Upper lobe of left lung (tissue), 6 donors: ENCODE data around the gene TMEM116. TPM values are rescaled to one million over a fixed set of nuclear protein-coding genes. Genes with fewer than 3 reads are reported as not detected.
A peak's percentile ranks its signal among the peaks of the same experiment; 100 is the strongest.

Source experiments
- ATAC-seq, 2 donors: fragments of 200-7000 bp; cut with Tn5 transposase; one replicate each; pipeline ENCODE4 v1.9.1; 2022; ENCODE audit warnings: mild to moderate bottlenecking in 2 of 2, moderate library complexity in 2 of 2; ENCODE audit not compliant: low FRiP score in 2 of 2
- DNase-seq, 2 donors: peaks; one replicate each; pipeline ENCODE4 v3.0.0-alpha.2; 2019 to 2020
- H3K27ac ChIP-seq, 4 donors: fragments of 200-600 bp; sonication (generic); one replicate each; pipeline ENCODE4 v1.5.1; 2016 to 2019
- H3K27me3 ChIP-seq, 4 donors: fragments of 200-600 bp; sonication (generic); one replicate each; pipeline ENCODE4 v1.5.1; 2017 to 2019
- H3K36me3 ChIP-seq, 4 donors: fragments of 200-600 bp; sonication (generic); one replicate each; pipeline ENCODE4 v1.5.1; 2016 to 2019
- H3K4me1 ChIP-seq, 4 donors: fragments of 200-600 bp; sonication (generic); one replicate each; pipeline ENCODE4 v1.5.1; 2018 to 2019
- H3K4me3 ChIP-seq, 4 donors: fragments of 200-600 bp; sonication (generic); one replicate each; pipeline ENCODE4 v1.5.1; 2017 to 2019; ENCODE audit warnings: mild to moderate bottlenecking in 2 of 4, moderate library complexity in 1 of 4
- H3K9me3 ChIP-seq, 4 donors: fragments of 200-600 bp; sonication (generic); one replicate each; pipeline ENCODE4 v1.5.1; 2018 to 2019
- EP300 ChIP-seq, 4 donors: sonication (generic); formaldehyde crosslinking; IDR thresholded peaks; one replicate each; pipeline ENCODE4 v1.5.1; 2017; ENCODE audit warnings: antibody characterized with exemption in 4 of 4, control low read depth in 2 of 4
- POLR2A ChIP-seq, 4 donors: fragments of 450-650 bp; IDR thresholded peaks; one replicate each; pipeline ENCODE4 v1.5.1; 2016 to 2017; ENCODE audit warnings: antibody characterized with exemption in 4 of 4, mild to moderate bottlenecking in 2 of 4
- POLR2AphosphoS5 ChIP-seq, 2 donors: sonication (generic); formaldehyde crosslinking; IDR thresholded peaks; one replicate each; pipeline ENCODE4 v1.5.1; 2017; ENCODE audit warnings: antibody characterized with exemption in 2 of 2
- whole genome bisulfite sequencing, 2 donors: methylation state at CpG; one replicate each; pipeline ENCODE4 v1.1.5; 2017 to 2018; 5-methylcytosine and 5-hydroxymethylcytosine counted together
- small RNA-seq, 4 donors: library from RNA; depleted of rRNA; stranded (forward); fragments of <200 nt; gene quantifications; one replicate each; pipeline ENCODE3, GENCODE V24; 2016
- total RNA-seq, 6 donors: library from RNA; depleted of rRNA in 4 of 6; stranded (reverse); fragments of >200 nt in 4 of 6; gene quantifications; one replicate each; pipeline versions ENCODE4 v1.1.0 to v1.2.1, GENCODE V29; 2016 to 2021
- TF ChIP-seq, protein P1 (sequence below), 6 experiments: fragments of 450-650 bp in 4 of 6; fragments of 200-600 bp in 2 of 6; sonication (generic) in 2 of 6; IDR thresholded peaks; one replicate each; pipeline ENCODE4 v1.5.1; 2016 to 2019; ENCODE audit warnings: antibody characterized with exemption in 6 of 6
- donor health status: DM: no; HTN: no; CAD: no; lungs with moderate emphysema.
- donor health status: DM: no; HTN: yes; CAD: no; lungs with severe emphysema.

Gene TMEM116
- total RNA-seq, 6 donors from 2014 or later = 14.8 to 41.9 (median 21.2) TPM

DNA sequence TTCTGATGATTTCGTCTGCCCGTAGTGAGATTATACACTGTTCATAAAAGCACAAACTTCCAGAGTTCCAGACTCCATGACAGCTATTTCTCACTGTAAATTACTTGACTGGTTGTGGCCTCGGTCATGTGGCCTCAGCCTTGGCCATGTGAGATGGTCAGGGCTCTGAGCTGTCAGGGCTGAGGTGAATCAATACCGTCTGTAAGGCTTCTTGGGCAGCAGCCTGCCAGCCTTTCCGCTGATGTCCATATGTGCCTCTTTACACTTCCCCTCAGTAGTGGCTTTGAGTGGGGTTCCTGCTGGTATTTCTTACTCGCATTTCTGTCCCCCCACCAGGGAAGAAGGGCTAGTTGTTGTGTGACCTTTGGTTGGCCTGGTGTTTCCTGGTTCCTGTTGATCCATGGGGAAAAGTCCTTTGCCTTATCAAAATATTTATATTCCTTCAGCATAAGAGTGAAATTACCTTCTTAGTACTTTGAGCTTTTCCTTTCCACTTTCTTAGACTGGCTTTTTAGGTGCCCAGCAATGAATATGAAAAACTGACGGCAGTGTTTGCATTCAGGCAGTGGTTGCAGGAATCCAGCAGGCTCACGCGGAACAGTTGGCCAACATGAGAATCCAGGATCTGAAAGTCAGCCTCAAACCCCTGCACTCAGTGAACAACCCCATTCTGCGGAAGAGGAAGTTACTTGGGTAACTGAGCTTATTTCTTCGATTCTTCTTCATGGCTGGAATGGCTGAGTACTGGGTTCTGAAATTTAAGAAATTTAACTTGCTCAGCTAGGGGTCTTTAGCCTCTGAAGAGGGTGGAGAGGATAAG lies 124.8 kb downstream of the TMEM116 start:
- peak overlapping the region in 2 of 4 donors; percentile 2 to 9 for H3K27ac ChIP-seq

DNA sequence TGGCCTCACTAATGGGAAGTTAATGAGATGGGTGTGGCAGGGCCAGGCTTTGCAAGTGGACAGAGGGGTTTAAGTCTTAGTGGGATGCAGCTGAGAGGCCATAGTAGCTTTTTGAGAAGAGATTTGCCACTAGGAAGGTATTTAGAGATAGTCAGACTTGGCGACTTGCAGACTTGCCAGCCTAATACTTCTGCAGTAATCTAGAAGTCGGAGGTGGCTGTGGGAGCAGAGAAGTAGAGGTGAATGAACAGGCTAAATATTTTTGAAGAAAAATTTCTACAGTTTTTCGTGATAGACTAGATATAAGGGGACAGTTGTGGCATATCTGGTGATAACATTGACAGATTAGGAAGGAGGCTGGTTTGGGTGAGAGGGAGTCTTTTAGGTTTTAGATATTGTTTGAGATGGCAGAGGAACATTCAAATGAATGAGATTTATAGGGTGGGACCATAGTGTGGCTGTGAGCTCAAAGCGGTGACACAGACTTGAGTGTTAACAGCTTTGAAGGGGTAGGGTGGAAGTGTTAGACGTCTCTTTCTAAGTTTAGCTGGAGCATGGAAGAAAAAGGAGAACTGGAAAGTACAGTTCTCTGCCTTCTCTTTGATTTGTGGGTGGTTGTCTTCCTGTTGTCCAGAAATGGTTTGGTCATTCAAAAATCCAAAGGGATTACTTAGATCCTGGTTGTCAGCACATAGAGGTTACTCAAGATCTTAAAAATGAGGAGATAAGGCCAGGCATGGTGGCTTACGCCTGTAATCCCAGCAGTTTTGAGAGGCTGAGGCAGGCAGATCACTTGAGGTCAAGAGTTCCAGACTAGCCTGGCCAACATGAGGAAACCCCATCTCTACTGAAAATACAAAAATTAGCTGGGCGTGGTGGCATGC lies 126.1 kb downstream of the TMEM116 start:
- Histone ChIP-seq H3K27ac (peak overlapping the region in 2 of 4 donors; percentile 9 to 32), H3K9me3 (no peaks in the 10 kb centered on the region), H3K27me3 (no peaks in the 10 kb centered on the region), H3K4me1 (peaks cover 0 to 10% (median 1%) of the 10 kb centered on the region in 4 donors), H3K36me3 (peaks cover 14 to 98% (median 75%) of the 10 kb centered on the region in 4 donors), H3K4me3 (no peak overlapping the region)
- peak in 1 of 2 donors; percentile 37 for ATAC-seq
- WGBS, 2 donors = 85 to 94% methylated on average over 7 of the region's 7 CpGs
- DNase-seq = no peak
- TF ChIP-seq, protein P1, sequence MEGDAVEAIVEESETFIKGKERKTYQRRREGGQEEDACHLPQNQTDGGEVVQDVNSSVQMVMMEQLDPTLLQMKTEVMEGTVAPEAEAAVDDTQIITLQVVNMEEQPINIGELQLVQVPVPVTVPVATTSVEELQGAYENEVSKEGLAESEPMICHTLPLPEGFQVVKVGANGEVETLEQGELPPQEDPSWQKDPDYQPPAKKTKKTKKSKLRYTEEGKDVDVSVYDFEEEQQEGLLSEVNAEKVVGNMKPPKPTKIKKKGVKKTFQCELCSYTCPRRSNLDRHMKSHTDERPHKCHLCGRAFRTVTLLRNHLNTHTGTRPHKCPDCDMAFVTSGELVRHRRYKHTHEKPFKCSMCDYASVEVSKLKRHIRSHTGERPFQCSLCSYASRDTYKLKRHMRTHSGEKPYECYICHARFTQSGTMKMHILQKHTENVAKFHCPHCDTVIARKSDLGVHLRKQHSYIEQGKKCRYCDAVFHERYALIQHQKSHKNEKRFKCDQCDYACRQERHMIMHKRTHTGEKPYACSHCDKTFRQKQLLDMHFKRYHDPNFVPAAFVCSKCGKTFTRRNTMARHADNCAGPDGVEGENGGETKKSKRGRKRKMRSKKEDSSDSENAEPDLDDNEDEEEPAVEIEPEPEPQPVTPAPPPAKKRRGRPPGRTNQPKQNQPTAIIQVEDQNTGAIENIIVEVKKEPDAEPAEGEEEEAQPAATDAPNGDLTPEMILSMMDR (IDR thresholded peaks at IDR 0.05) = no peak
- TF ChIP-seq POLR2A (IDR thresholded peaks at IDR 0.05) = no peak
- TF ChIP-seq EP300 (IDR thresholded peaks at IDR 0.05) = no peak
- TF ChIP-seq POLR2AphosphoS5 (IDR thresholded peaks at IDR 0.05) = no peak

More for the DNA sequence above, 124.8 kb downstream of the TMEM116 start:
- Histone ChIP-seq H3K4me3 (no peak overlapping the region), H3K9me3 (no peaks in the 10 kb centered on the region), H3K4me1 (peaks cover 0 to 10% (median 1%) of the 10 kb centered on the region in 4 donors), H3K36me3 (peaks cover 14 to 98% (median 69%) of the 10 kb centered on the region in 4 donors), H3K27me3 (no peaks in the 10 kb centered on the region)
- 78 to 86% methylated on average over 10 to 11 of the region's 11 CpGs for WGBS, 2 donors
- DNase-seq (peak in 1 of 2 donors; percentile 39), ATAC-seq (peak in 1 of 2 donors; percentile 70)
- TF ChIP-seq EP300 (IDR thresholded peaks at IDR 0.05) (no peak), POLR2AphosphoS5 (IDR thresholded peaks at IDR 0.05) (no peak), POLR2A (IDR thresholded peaks at IDR 0.05) (no peak)
- TF ChIP-seq, protein P1 (IDR thresholded peaks at IDR 0.05) = no peak

DNA sequence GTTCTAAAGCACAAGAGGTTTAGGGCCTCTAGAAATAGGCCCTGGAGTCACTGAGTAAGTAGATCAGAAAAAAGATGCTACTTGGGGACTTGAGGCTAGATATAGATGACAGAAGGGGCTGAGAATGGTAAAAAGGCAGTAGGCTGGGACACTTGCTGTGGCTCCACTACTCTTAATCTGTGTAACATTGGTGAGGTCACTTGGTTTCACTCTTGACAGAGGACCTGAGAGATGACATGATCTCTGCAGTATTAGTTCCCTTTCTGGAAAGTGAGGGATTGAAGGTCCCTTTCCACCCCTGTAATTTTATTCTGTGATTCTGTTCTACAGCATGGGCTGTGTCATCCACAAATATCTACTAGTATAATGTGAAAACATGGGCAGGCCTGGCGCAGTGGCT lies 131.2 kb downstream of the TMEM116 start:
- ATAC-seq = no peak
- Histone ChIP-seq H3K27me3 (no peaks in the 10 kb centered on the region), H3K4me3 (no peak overlapping the region), H3K36me3 (peaks cover 10 to 91% (median 62%) of the 10 kb centered on the region in 4 donors), H3K27ac (no peak overlapping the region), H3K4me1 (peaks cover 0 to 2% (median 0%) of the 10 kb centered on the region in 4 donors), H3K9me3 (no peaks in the 10 kb centered on the region)
- no peak for DNase-seq
- WGBS, 2 donors = 92 to 100% methylated on average over 1 of the region's 1 CpG
- TF ChIP-seq POLR2AphosphoS5 (IDR thresholded peaks at IDR 0.05) (no peak), EP300 (IDR thresholded peaks at IDR 0.05) (no peak), POLR2A (IDR thresholded peaks at IDR 0.05) (no peak)
- TF ChIP-seq, protein P1 (IDR thresholded peaks at IDR 0.05) = no peak

Small RNA genes lying within 50 kb of the gene (small RNA-seq; reads per million reads assigned to genes)
- gene AC004024.1 = 0 to 1.4 (median 0.31) reads per million in 4 donors
- 0 reads per million in 4 donors for gene MIR3657

Other genes starting within 250 kb of the TMEM116 start
- 100 to 1,000 TPM; 138 to 573 (median 265) TPM for gene ALDH2, start 246.2 kb downstream of the TMEM116 start, total RNA-seq
- gene MAPKAPK5, start 170.9 kb downstream of the TMEM116 start, total RNA-seq = 10 to 100 TPM; 27.2 to 60.8 (median 42.3) TPM
- gene ERP29, start 261 bp upstream of the TMEM116 start, total RNA-seq = 100 to 1,000 TPM in 2 of 6 donors, 10 to 100 TPM in 4; 32.5 to 149 (median 72.2) TPM
- 10 to 100 TPM; 15.0 to 30.3 (median 19.4) TPM for gene NAA25, start 95.6 kb upstream of the TMEM116 start, total RNA-seq
- 10 to 100 TPM; 36.9 to 75.4 (median 42.6) TPM for gene TRAFD1, start 112.4 kb upstream of the TMEM116 start, total RNA-seq